K562 (cell line): ENCODE measurements around the gene IRGQ. TPM values are rescaled to one million over a fixed set of nuclear protein-coding genes. Genes with fewer than 3 reads are reported as not detected.

Experiments used
- ATF1 ChIP-seq, 2 experiments: fragments of 450-650 bp in 1 of 2; IDR thresholded peaks; 2 replicates each; pipeline ENCODE4 v1.6.1; 2016; ENCODE audit warnings: missing compliant biosample characterization in 1 of 2, missing genetic modification characterization in 1 of 2
- CREB3 ChIP-seq: fragments of 450-650 bp; conservative IDR thresholded peaks from 2 replicates; pipeline ENCODE4 v1.6.1; 2016; ENCODE audit warnings: missing genetic modification characterization, low read depth, mild to moderate bottlenecking, missing compliant biosample characterization, moderate library complexity
- ELF1 ChIP-seq: fragments of 200-800 bp; sonication (Bioruptor generic); IDR thresholded peaks from 2 replicates; pipeline ENCODE4 v1.6.1; 2016; ENCODE audit warnings: missing genetic modification characterization, missing compliant biosample characterization
- FOXO4 ChIP-seq: fragments of 450-650 bp; formaldehyde crosslinking; IDR thresholded peaks from 2 replicates; pipeline ENCODE4 v1.4.0; 2020; ENCODE audit warnings: mild to moderate bottlenecking, moderate library complexity
- MCM2 ChIP-seq: fragments of 450-650 bp; IDR thresholded peaks from 2 replicates; pipeline ENCODE4 v1.6.1; 2017; ENCODE audit warnings: low read depth, mild to moderate bottlenecking
- NCOA6 ChIP-seq: fragments of 450-650 bp; IDR thresholded peaks from 2 replicates; pipeline ENCODE4 v1.6.1; 2017; ENCODE audit warnings: mild to moderate bottlenecking
- SLC30A9 ChIP-seq: fragments of 250-450 bp; sonication (Bioruptor Pico); IDR thresholded peaks from 2 replicates; pipeline ENCODE4 v1.8.0; 2022; ENCODE audit warnings: mild to moderate bottlenecking, moderate library complexity
- SMC3 ChIP-seq: conservative IDR thresholded peaks from 2 replicates; pipeline ENCODE4 v1.6.1; 2011; ENCODE audit warnings: low read depth, low read length, improper control_type of control experiment; ENCODE audit not compliant: insufficient read depth
- ZBED1 ChIP-seq: IDR thresholded peaks from 2 replicates; pipeline ENCODE4 v1.6.1; 2014
- ZNF395 ChIP-seq: fragments of 200-800 bp; sonication (Bioruptor generic); IDR thresholded peaks from 2 replicates; pipeline ENCODE4 v1.6.1; 2017; ENCODE audit warnings: missing genetic modification characterization, missing compliant biosample characterization
- ZNF75A ChIP-seq: fragments of 450-650 bp; formaldehyde crosslinking; IDR thresholded peaks from 2 replicates; pipeline ENCODE4 v1.4.0; 2020; ENCODE audit warnings: mild to moderate bottlenecking
- polyA plus RNA-seq, 8 experiments: library from polyadenylated mRNA; depleted of rRNA in 4 of 8; stranded (reverse) in 5 of 8; unstranded in 3 of 8; fragments of >200 nt; fragmentation: Nextera tagmentation in 2 of 8; fragmentation: Illumina TruSeq in 1 of 8; extraction: Ambion mirVana in 2 of 8; extraction: Trizol in 1 of 8; gene quantifications; 2 replicates each; pipeline versions ENCODE4 v1.2.1 to v1.2.3, GENCODE V29; 2011 to 2014; ENCODE audit warnings: inconsistent platforms in 1 of 8, missing spikeins in 1 of 8
- total RNA-seq, 7 experiments: library from RNA; depleted of rRNA in 6 of 7; stranded (reverse); fragments of >200 nt in 6 of 7; fragmentation: Illumina TruSeq in 2 of 7; extraction: Trizol in 2 of 7; gene quantifications; 2 replicates each; pipeline versions ENCODE4 v1.2.1 to v1.2.3, GENCODE V29; 2011 to 2021; ENCODE audit warnings: low replicate concordance in 1 of 7

Gene IRGQ
- total and polyA plus RNA-seq, 9 of the 15 experiments (the other 6 are each of a cell fraction or from before 2014, with no cell fraction given), result 3.5 to 19.2 (median 7.9) TPM

GRCh38 chr19:43618921-43619261, 23.0 kb upstream of the IRGQ start (continued):
- no peak for TF ChIP-seq FOXO4 (CRISPR knock-in tag)
- no peak for TF ChIP-seq ZNF395 (CRISPR knock-in tag)
- TF ChIP-seq MCM2, result no peak
- peak; percentile 69; the same call in 1 of the 2 replicates for TF ChIP-seq CREB3 (tag)
- no peak for TF ChIP-seq SMC3
- TF ChIP-seq NCOA6, result no peak
- TF ChIP-seq ATF1 (CRISPR knock-in tag; IDR thresholded peaks at IDR 0.05), result no peak
- no peak for TF ChIP-seq ATF1 (tag; IDR thresholded peaks at IDR 0.05)
- TF ChIP-seq ZNF75A (CRISPR knock-in tag), result no peak
- no peak for TF ChIP-seq ZBED1
- TF ChIP-seq SLC30A9, result no peak
- no peak for TF ChIP-seq ELF1 (tag)
